Cardiac fibroblast (primary cell): Measurements from ENCODE around the gene FAM107B.

Experiments used
- DNase-seq, 2 donors: peaks; one replicate each; pipeline versions ENCODE4 v3.0.0 to v3.0.0-alpha.2; 2010; ENCODE audit warnings: low read depth in 2 of 2
- H3K4me3 ChIP-seq, 2 donors: replicated peaks in 1 of 2; 1 replicate in 1 of 2; 2 replicates in 1 of 2; pipeline ENCODE4 v1.5.1; 2011; ENCODE audit warnings: low read depth in 2 of 2, low read length in 2 of 2, mild to moderate bottlenecking in 2 of 2, moderate library complexity in 1 of 2
- TF ChIP-seq, protein P1 (sequence below): IDR thresholded peaks from one replicate; pipeline ENCODE4 v1.5.1; 2011; ENCODE audit warnings: low read depth, mild to moderate bottlenecking, low read length, inconsistent platforms

Gene FAM107B

GRCh38 chr10:14585287-14586193 is 189.2 kb downstream of the FAM107B start:
- TF ChIP-seq, protein P1, sequence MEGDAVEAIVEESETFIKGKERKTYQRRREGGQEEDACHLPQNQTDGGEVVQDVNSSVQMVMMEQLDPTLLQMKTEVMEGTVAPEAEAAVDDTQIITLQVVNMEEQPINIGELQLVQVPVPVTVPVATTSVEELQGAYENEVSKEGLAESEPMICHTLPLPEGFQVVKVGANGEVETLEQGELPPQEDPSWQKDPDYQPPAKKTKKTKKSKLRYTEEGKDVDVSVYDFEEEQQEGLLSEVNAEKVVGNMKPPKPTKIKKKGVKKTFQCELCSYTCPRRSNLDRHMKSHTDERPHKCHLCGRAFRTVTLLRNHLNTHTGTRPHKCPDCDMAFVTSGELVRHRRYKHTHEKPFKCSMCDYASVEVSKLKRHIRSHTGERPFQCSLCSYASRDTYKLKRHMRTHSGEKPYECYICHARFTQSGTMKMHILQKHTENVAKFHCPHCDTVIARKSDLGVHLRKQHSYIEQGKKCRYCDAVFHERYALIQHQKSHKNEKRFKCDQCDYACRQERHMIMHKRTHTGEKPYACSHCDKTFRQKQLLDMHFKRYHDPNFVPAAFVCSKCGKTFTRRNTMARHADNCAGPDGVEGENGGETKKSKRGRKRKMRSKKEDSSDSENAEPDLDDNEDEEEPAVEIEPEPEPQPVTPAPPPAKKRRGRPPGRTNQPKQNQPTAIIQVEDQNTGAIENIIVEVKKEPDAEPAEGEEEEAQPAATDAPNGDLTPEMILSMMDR, result no peak
- no peak for DNase-seq
- H3K4me3 ChIP-seq, result no peak overlapping the region

- DNase-seq, result no peak
These were observed 190.0 kb downstream of the FAM107B start for GRCh38 chr10:14584661-14585060.

DNA sequence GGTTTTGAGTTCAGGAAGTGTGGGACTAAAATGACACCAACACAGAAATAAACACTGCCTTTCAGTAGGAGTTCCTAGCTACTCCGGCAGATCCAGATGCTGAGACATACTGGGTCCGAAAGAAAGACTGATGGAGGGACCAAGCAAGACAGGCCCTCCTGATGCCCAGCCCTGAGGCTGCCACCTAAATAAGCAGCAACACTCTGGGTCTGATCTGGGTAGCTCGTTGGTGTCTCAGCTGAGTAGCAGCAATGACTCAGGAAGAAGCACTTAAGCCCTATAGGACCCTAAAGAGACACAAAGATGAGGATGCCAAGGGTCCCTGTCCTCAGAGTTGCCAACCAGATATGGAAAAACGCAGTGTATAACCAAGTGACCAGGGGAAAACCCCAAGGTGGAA is 190.7 kb downstream of the FAM107B start:
- DNase-seq, result no peak
- TF ChIP-seq, protein P1, result no peak

More at GRCh38 chr10:14584661-14585060, 190.0 kb downstream of the FAM107B start:
- H3K4me3 ChIP-seq, result no peak overlapping the region
- TF ChIP-seq, protein P1, result no peak

GRCh38 chr10:14583252-14583651 is 191.4 kb downstream of the FAM107B start:
- H3K4me3 ChIP-seq, result no peak overlapping the region

More for the DNA sequence above, 190.7 kb downstream of the FAM107B start:
- no peak overlapping the region for H3K4me3 ChIP-seq

GRCh38 chr10:14581553-14582321 is 193.0 kb downstream of the FAM107B start:
- no peak for DNase-seq
- H3K4me3 ChIP-seq, result no peak overlapping the region
- TF ChIP-seq, protein P1, result no peak

More at GRCh38 chr10:14583252-14583651, 191.4 kb downstream of the FAM107B start:
- no peak for DNase-seq
- TF ChIP-seq, protein P1, result no peak

DNA sequence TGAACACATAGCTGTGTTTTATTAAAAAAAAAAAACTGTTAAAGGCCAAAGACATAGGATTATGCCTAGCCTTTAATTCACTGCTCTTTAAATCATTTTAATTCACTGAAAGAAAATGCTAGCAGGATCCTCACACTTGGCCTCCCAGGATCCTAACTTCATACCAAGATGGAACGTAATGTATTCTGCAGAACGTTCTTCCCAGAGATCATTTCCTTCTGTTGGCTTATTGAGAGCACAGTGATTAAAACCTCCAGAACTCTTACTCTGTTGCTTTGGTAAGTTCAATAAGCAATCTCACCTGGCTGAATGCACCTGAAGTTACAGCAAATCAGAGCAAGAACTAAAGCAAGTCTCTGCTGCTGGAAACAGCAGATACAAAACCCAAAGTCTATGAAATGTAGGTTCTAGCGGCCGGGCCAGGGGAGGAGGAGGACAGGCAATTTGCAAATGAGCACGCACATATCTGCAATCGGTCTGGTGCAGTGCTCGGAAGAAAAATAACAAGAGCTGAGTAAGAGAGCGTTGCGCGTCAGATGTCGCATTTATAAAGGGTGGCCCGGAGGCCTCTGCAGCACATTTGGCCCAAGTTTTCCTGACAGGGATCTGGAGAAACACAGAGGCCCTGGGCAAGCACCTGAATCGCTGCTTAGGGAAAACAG is 193.9 kb downstream of the FAM107B start:
- DNase-seq, result no peak
- TF ChIP-seq, protein P1, result no peak
- no peak overlapping the region for H3K4me3 ChIP-seq
